GM23338 (cell line): ENCODE data around the gene ZSCAN23. TPM values are rescaled to one million over a fixed set of nuclear protein-coding genes. Genes with fewer than 3 reads are reported as not detected.
"Not testable (repeated sequence)": the region's sequence is repeated elsewhere in the genome, so short reads cannot be mapped to it uniquely, and the experiment has no call there.

Source experiments
- ATAC-seq: fragments of 200-7000 bp; cut with Tn5 transposase; 3 replicates; pipeline ENCODE4 v1.9.1; 2020
- DNase-seq: peaks from one replicate; pipeline ENCODE4 v3.0.0-alpha.2; 2015; ENCODE audit warnings: low spot score
- H2AFZ ChIP-seq: fragments of 200-600 bp; sonication (generic); 2 replicates; pipeline ENCODE4 v1.8.0; 2016; ENCODE audit warnings: antibody characterized with exemption, mild to moderate bottlenecking, moderate library complexity
- H3F3A ChIP-seq: fragments of 200-600 bp; sonication (generic); replicated peaks from 2 replicates; pipeline ENCODE4 v1.8.0; 2017; ENCODE audit warnings: antibody characterized with exemption, mixed run types, low read depth
- H3K27ac ChIP-seq: fragments of 200-600 bp; sonication (generic); 2 replicates; pipeline ENCODE4 v1.6.1; 2016; ENCODE audit warnings: low read depth
- H3K27me3 ChIP-seq: fragments of 200-600 bp; sonication (generic); 2 replicates; pipeline ENCODE4 v1.8.0; 2016; ENCODE audit warnings: mild to moderate bottlenecking, mixed run types, moderate library complexity; ENCODE audit not compliant: insufficient read depth
- H3K36me3 ChIP-seq: fragments of 200-600 bp; sonication (generic); 2 replicates; pipeline ENCODE4 v1.8.0; 2016; ENCODE audit warnings: mild to moderate bottlenecking; ENCODE audit not compliant: insufficient read depth
- H3K4me1 ChIP-seq: fragments of 200-600 bp; sonication (generic); 2 replicates; pipeline ENCODE4 v1.8.0; 2016; ENCODE audit warnings: mild to moderate bottlenecking, moderate library complexity; ENCODE audit not compliant: insufficient read depth
- H3K4me2 ChIP-seq: fragments of 200-600 bp; sonication (generic); 2 replicates; pipeline ENCODE4 v1.7.1; 2017; ENCODE audit warnings: mixed run types
- H3K4me3 ChIP-seq: fragments of 200-600 bp; sonication (generic); 2 replicates; pipeline ENCODE4 v1.6.1; 2016; ENCODE audit warnings: mixed run types
- H3K79me2 ChIP-seq: fragments of 200-600 bp; sonication (generic); replicated peaks from 2 replicates; pipeline ENCODE4 v1.8.0; 2017; ENCODE audit warnings: mild to moderate bottlenecking; ENCODE audit not compliant: insufficient read depth
- H3K9me2 ChIP-seq: fragments of 200-600 bp; sonication (generic); 2 replicates; pipeline ENCODE4 v1.8.0; 2017; ENCODE audit not compliant: insufficient read depth
- H4K20me1 ChIP-seq: fragments of 200-600 bp; sonication (generic); replicated peaks from 2 replicates; pipeline ENCODE4 v1.8.0; 2017; ENCODE audit warnings: mild to moderate bottlenecking; ENCODE audit not compliant: insufficient read depth
- H3K27ac Mint-ChIP-seq: 2 replicates; pipeline ENCODE4 v1.8.0; 2020; ENCODE audit warnings: inconsistent platforms, mild to moderate bottlenecking, moderate library complexity, mixed read lengths
- H3K27me3 Mint-ChIP-seq: 3 replicates; pipeline ENCODE4 v1.8.0; 2022; ENCODE audit warnings: low read depth, mild to moderate bottlenecking, moderate library complexity, mixed read lengths, inconsistent platforms; ENCODE audit not compliant: insufficient read depth, poor library complexity
- H3K36me3 Mint-ChIP-seq: 3 replicates; pipeline ENCODE4 v1.8.0; 2021; ENCODE audit warnings: low read depth, mild to moderate bottlenecking, inconsistent platforms, moderate library complexity, mixed read lengths
- H3K4me1 Mint-ChIP-seq: 3 replicates; pipeline ENCODE4 v1.8.0; 2020; ENCODE audit warnings: mild to moderate bottlenecking, inconsistent platforms, mixed read lengths
- H3K4me3 Mint-ChIP-seq: 3 replicates; pipeline ENCODE4 v1.8.0; 2021; ENCODE audit warnings: moderate library complexity, mild to moderate bottlenecking, inconsistent platforms, mixed read lengths
- H3K9me3 Mint-ChIP-seq: 3 replicates; pipeline ENCODE4 v1.8.0; 2020; ENCODE audit warnings: moderate library complexity, mild to moderate bottlenecking, inconsistent platforms, mixed read lengths
- CREB1 ChIP-seq: fragments of 250-450 bp; sonication (Bioruptor Pico); IDR thresholded peaks from 2 replicates; pipeline ENCODE4 v1.5.0; 2020; ENCODE audit warnings: low read depth, mild to moderate bottlenecking, moderate library complexity
- EZH2 ChIP-seq: fragments of 200-600 bp; sonication (generic); IDR thresholded peaks from one replicate; pipeline ENCODE4 v1.8.0; 2017; ENCODE audit warnings: antibody characterized with exemption, mild to moderate bottlenecking, low read depth; ENCODE audit not compliant: unreplicated experiment
- EZH2phosphoT487 ChIP-seq: fragments of 200-600 bp; sonication (generic); IDR thresholded peaks from one replicate; pipeline ENCODE4 v1.8.1; 2018; ENCODE audit warnings: antibody characterized with exemption; ENCODE audit not compliant: unreplicated experiment
- JUNB ChIP-seq: IDR thresholded peaks from one replicate; pipeline ENCODE4 v1.6.1; 2016; ENCODE audit warnings: antibody characterized with exemption; ENCODE audit not compliant: unreplicated experiment
- NANOG ChIP-seq: IDR thresholded peaks from 2 replicates; pipeline ENCODE4 v1.6.1; 2016; ENCODE audit warnings: antibody characterized with exemption, borderline replicate concordance
- POLR2AphosphoS5 ChIP-seq: IDR thresholded peaks from 2 replicates; pipeline ENCODE4 v1.6.1; 2016; ENCODE audit warnings: antibody characterized with exemption, low read depth
- STAT1 ChIP-seq: IDR thresholded peaks from one replicate; pipeline ENCODE4 v1.6.1; 2016; ENCODE audit warnings: antibody characterized with exemption; ENCODE audit not compliant: unreplicated experiment
- ZNF331 ChIP-seq: fragments of 250-450 bp; sonication (Bioruptor Pico); IDR thresholded peaks from 2 replicates; pipeline ENCODE4 v1.5.0; 2020; ENCODE audit warnings: low read depth, mild to moderate bottlenecking, moderate library complexity
- polyA plus RNA-seq: library from polyadenylated mRNA; unstranded; fragments of >200 nt; fragmentation: Nextera tagmentation; extraction: Ambion mirVana; gene quantifications from 2 replicates; pipeline ENCODE4 v1.2.1, GENCODE V29; 2016
- total RNA-seq: library from RNA; depleted of rRNA; stranded (reverse); fragments of >200 nt; shearing (Covaris generic); gene quantifications from 2 replicates; pipeline ENCODE4 v1.2.3, GENCODE V29; 2014
- TF ChIP-seq, protein P1 (sequence below), 2 experiments: fragments of 200-600 bp in 1 of 2; sonication (generic) in 1 of 2; conservative IDR thresholded peaks; 2 replicates each; pipeline versions ENCODE4 v1.5.1 to v1.6.1; 2016 to 2017; ENCODE audit warnings: antibody characterized with exemption in 2 of 2, low read depth in 2 of 2, mild to moderate bottlenecking in 2 of 2, moderate library complexity in 1 of 2
- TF ChIP-seq, protein P2 (sequence below): IDR thresholded peaks from one replicate; pipeline ENCODE4 v1.6.1; 2018; ENCODE audit warnings: antibody characterized with exemption; ENCODE audit not compliant: unreplicated experiment
- TF ChIP-seq, protein P3 (sequence below): IDR thresholded peaks from 2 replicates; pipeline ENCODE4 v1.6.1; 2016; ENCODE audit warnings: antibody characterized with exemption

Gene ZSCAN23
- total and polyA plus RNA-seq, 2 experiments from 2014 or later: 1.9 to 7.8 TPM

DNA sequence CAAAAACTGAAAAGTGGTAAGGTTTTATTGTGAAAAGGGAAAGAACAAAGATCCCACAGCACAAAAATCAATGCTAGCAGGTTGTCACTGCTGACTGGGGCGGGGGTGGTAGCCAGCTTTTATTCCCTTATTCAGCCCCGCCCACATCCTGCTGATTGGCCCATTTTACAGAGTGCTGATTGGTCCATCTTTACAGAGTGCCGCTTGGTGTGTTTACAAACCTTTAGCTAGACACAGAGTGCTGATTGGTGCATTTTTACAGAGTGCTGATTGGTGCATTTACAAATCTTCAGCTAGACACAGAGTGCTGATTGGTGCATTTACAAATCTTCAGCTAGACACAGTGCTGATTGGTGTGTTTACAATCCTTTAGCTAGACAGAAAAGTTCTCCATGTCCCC is 1.5 kb upstream of the ZSCAN23 start:
- H3K4me1 ChIP-seq, H3K27me3 Mint-ChIP-seq, H3K36me3 ChIP-seq, H3K9me3 Mint-ChIP-seq, H3K27ac ChIP-seq, H3K4me2 ChIP-seq, ATAC-seq, H4K20me1 ChIP-seq, H3F3A ChIP-seq, H3K27me3 ChIP-seq, H3K36me3 Mint-ChIP-seq, H3K79me2 ChIP-seq, H3K27ac Mint-ChIP-seq, H3K9me2 ChIP-seq, H3K4me3 ChIP-seq, H2AFZ ChIP-seq: not testable (repeated sequence)
- peak; percentile 56 for DNase-seq
- Mint-ChIP-seq H3K4me1 (peaks cover 10% of the 10 kb centered on the region), H3K4me3 (0 out of 3 replicates have a peak overlapping the region, but pooled peaks have one; percentile 16)

DNA sequence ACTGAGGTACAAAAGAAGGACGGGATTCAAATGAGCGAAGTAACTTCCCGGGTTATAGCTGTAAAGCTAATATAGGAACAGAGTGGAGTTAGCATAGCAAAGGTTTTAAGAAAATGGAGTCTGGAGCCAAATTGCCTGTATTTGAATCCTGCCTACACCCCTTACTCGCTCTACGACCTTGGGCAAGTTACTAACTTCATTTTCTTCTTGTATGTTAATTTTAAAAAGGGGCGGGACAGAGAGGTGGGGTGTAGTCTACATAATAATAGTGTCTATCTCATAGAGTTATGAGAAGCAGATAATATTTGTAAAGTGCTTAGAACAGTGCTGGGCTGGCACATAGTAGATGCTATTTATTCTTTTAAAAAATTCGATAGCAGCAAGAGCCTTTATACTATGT is 705 bp downstream of the ZSCAN23 start:
- Histone ChIP-seq H3K36me3 (no peaks in the 10 kb centered on the region), H3K79me2 (0 out of 2 replicates have a peak, but pooled peaks cover 4% of the 10 kb centered on the region), H4K20me1 (no peaks in the 10 kb centered on the region; the same call in 1 of the 2 replicates), H3K4me2 (peak overlapping the region; percentile 85), H3K4me1 (0 out of 2 replicates have a peak, but pooled peaks cover 3% of the 10 kb centered on the region), H2AFZ (no peak overlapping the region), H3F3A (no peaks in the 10 kb centered on the region), H3K27me3 (no peaks in the 10 kb centered on the region), H3K27ac (peak overlapping the region; percentile 65; the same call in 1 of the 2 replicates), H3K9me2 (no peaks in the 10 kb centered on the region; the same call in 1 of the 2 replicates), H3K4me3 (peak overlapping the region; percentile 75)
- H3K4me1 Mint-ChIP-seq: peaks cover 10% of the 10 kb centered on the region
- H3K9me3 Mint-ChIP-seq: peaks cover 9% of the 10 kb centered on the region; the same call in 2 of the 3 replicates
- H3K4me3 Mint-ChIP-seq: peak overlapping the region; percentile 99
- ATAC-seq (peak; percentile 10; the same call in 2 of the 3 replicates), DNase-seq (peak; percentile 19)
- H3K27me3 Mint-ChIP-seq: peaks cover 9% of the 10 kb centered on the region
- TF ChIP-seq EZH2phosphoT487: no peak
- no peak for TF ChIP-seq EZH2
- TF ChIP-seq, protein P1, sequence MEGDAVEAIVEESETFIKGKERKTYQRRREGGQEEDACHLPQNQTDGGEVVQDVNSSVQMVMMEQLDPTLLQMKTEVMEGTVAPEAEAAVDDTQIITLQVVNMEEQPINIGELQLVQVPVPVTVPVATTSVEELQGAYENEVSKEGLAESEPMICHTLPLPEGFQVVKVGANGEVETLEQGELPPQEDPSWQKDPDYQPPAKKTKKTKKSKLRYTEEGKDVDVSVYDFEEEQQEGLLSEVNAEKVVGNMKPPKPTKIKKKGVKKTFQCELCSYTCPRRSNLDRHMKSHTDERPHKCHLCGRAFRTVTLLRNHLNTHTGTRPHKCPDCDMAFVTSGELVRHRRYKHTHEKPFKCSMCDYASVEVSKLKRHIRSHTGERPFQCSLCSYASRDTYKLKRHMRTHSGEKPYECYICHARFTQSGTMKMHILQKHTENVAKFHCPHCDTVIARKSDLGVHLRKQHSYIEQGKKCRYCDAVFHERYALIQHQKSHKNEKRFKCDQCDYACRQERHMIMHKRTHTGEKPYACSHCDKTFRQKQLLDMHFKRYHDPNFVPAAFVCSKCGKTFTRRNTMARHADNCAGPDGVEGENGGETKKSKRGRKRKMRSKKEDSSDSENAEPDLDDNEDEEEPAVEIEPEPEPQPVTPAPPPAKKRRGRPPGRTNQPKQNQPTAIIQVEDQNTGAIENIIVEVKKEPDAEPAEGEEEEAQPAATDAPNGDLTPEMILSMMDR (conservative IDR thresholded peaks at IDR 0.05; ENCODE audit: low read depth in 2 of 2): no peak
- TF ChIP-seq JUNB: no peak
- TF ChIP-seq, protein P2, sequence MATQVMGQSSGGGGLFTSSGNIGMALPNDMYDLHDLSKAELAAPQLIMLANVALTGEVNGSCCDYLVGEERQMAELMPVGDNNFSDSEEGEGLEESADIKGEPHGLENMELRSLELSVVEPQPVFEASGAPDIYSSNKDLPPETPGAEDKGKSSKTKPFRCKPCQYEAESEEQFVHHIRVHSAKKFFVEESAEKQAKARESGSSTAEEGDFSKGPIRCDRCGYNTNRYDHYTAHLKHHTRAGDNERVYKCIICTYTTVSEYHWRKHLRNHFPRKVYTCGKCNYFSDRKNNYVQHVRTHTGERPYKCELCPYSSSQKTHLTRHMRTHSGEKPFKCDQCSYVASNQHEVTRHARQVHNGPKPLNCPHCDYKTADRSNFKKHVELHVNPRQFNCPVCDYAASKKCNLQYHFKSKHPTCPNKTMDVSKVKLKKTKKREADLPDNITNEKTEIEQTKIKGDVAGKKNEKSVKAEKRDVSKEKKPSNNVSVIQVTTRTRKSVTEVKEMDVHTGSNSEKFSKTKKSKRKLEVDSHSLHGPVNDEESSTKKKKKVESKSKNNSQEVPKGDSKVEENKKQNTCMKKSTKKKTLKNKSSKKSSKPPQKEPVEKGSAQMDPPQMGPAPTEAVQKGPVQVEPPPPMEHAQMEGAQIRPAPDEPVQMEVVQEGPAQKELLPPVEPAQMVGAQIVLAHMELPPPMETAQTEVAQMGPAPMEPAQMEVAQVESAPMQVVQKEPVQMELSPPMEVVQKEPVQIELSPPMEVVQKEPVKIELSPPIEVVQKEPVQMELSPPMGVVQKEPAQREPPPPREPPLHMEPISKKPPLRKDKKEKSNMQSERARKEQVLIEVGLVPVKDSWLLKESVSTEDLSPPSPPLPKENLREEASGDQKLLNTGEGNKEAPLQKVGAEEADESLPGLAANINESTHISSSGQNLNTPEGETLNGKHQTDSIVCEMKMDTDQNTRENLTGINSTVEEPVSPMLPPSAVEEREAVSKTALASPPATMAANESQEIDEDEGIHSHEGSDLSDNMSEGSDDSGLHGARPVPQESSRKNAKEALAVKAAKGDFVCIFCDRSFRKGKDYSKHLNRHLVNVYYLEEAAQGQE: no peak
- TF ChIP-seq CREB1 (CRISPR knock-in tag): no peak
- no peak for TF ChIP-seq POLR2AphosphoS5
- TF ChIP-seq STAT1: no peak
- no peak for TF ChIP-seq ZNF331 (CRISPR knock-in tag)
- TF ChIP-seq, protein P3, sequence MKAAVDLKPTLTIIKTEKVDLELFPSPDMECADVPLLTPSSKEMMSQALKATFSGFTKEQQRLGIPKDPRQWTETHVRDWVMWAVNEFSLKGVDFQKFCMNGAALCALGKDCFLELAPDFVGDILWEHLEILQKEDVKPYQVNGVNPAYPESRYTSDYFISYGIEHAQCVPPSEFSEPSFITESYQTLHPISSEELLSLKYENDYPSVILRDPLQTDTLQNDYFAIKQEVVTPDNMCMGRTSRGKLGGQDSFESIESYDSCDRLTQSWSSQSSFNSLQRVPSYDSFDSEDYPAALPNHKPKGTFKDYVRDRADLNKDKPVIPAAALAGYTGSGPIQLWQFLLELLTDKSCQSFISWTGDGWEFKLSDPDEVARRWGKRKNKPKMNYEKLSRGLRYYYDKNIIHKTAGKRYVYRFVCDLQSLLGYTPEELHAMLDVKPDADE: no peak
- no peak for TF ChIP-seq NANOG
- peak overlapping the region; percentile 99 for H3K27ac Mint-ChIP-seq
- H3K36me3 Mint-ChIP-seq: no peaks in the 10 kb centered on the region; the same call in 2 of the 3 replicates
